ENCODE data around the gene PCDH9. TPM values are rescaled to one million over a fixed set of nuclear protein-coding genes. Genes with fewer than 3 reads are reported as not detected.

The PCDH9 gene
- total RNA-seq, 1 donor from 2014 or later, result 3.7 TPM

DNA sequence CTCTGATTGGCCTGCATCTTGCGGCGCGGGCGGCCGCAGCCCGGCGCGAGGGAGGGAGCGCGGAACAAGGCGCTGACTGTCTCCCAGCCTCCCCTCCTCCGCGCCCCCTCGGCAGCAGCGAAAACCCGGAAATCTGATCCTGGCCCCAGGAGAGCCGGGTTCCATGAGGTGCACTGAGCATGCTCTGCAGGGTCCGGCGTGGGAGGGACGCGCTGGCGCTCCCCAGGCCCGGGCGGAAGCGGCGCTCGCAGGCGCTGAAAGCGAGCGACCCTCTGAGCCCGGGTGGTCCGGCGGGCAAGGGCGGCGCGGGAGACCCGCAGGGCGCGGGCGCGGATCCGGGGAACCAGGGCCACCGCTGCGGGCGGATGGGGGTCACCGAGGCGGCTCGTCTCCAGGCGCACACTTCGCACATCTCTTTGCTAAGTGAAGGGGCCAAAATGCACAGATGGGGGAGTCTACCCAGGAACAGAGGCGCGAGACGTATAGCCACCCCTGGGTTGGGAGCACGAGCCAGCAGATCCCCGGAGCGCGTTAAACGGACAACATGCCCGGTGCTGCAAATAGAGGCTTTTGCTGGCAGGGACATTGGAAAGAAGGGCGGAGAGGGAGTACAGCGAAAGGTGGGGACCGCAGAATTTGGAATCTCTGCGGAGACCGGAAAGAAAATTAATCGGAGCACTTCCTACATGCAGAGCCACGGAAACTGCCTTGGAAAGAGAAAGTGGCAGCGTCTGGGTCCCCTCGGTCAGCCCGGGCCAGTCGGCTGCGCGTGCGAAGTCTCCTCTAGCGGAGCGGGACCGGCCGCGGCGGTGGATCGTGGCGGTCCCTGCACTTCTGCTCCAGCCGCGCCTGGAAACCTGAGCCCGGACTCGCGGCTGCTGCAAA, 510 bp upstream of the PCDH9 start:
- peak overlapping the region; percentile 83 for H3K27ac ChIP-seq
- TF ChIP-seq POLR2AphosphoS5 (IDR thresholded peaks at IDR 0.05; ENCODE audit: insufficient read depth in 1 of 2, low read depth in 1 of 2) (peak; percentile 41 to 88), POLR2A (IDR thresholded peaks at IDR 0.05) (peak in 1 of 2 donors; percentile 11)
- TF ChIP-seq, protein P1, sequence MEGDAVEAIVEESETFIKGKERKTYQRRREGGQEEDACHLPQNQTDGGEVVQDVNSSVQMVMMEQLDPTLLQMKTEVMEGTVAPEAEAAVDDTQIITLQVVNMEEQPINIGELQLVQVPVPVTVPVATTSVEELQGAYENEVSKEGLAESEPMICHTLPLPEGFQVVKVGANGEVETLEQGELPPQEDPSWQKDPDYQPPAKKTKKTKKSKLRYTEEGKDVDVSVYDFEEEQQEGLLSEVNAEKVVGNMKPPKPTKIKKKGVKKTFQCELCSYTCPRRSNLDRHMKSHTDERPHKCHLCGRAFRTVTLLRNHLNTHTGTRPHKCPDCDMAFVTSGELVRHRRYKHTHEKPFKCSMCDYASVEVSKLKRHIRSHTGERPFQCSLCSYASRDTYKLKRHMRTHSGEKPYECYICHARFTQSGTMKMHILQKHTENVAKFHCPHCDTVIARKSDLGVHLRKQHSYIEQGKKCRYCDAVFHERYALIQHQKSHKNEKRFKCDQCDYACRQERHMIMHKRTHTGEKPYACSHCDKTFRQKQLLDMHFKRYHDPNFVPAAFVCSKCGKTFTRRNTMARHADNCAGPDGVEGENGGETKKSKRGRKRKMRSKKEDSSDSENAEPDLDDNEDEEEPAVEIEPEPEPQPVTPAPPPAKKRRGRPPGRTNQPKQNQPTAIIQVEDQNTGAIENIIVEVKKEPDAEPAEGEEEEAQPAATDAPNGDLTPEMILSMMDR (IDR thresholded peaks at IDR 0.05), result no peak
- no peaks in the 10 kb centered on the region for H3K9me3 ChIP-seq
- intact Hi-C loops (cut with DNase I), result no loop called here
- no peaks in the 10 kb centered on the region for H3K36me3 ChIP-seq
- peak overlapping the region; percentile 68 for H3K4me3 ChIP-seq
- DNase-seq (ENCODE audit: extremely low spot score in 2 of 2), result peak in 1 of 2 donors; percentile 96
- H3K4me1 ChIP-seq, result peaks cover 14% of the 10 kb centered on the region
- H3K27me3 ChIP-seq, result no peaks in the 10 kb centered on the region

DNA sequence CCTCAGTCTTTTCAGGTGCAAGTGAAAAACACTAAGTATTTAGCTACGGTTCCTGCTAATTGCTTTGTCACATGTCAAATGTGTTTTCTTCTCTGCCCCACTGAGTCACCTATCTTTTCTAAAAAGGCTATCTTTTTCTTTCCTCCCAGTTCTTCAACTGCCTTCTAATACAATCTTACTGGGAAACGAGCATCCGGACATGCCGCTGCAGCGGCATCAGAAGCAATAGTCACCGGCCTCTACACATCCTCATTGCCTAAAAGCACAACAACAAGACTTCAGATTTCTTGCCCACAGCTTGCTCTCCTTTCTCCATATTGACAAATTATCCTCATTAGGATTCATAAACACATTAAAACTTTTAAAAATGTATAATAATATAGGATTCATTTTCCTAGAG, 1.2 kb downstream of the PCDH9 start:
- H3K27me3 ChIP-seq, result no peaks in the 10 kb centered on the region
- DNase-seq (ENCODE audit: extremely low spot score in 2 of 2), result no peak
- TF ChIP-seq, protein P1 (IDR thresholded peaks at IDR 0.05), result no peak
- TF ChIP-seq POLR2A (IDR thresholded peaks at IDR 0.05) (no peak), POLR2AphosphoS5 (IDR thresholded peaks at IDR 0.05; ENCODE audit: insufficient read depth in 1 of 2, low read depth in 1 of 2) (no peak)
- peaks cover 14% of the 10 kb centered on the region for H3K4me1 ChIP-seq
- no peak overlapping the region for H3K27ac ChIP-seq
- intact Hi-C loops (cut with DNase I), result no loop called here
- H3K9me3 ChIP-seq, result no peaks in the 10 kb centered on the region
- H3K4me3 ChIP-seq, result peak overlapping the region; percentile 68
- no peaks in the 10 kb centered on the region for H3K36me3 ChIP-seq

DNA sequence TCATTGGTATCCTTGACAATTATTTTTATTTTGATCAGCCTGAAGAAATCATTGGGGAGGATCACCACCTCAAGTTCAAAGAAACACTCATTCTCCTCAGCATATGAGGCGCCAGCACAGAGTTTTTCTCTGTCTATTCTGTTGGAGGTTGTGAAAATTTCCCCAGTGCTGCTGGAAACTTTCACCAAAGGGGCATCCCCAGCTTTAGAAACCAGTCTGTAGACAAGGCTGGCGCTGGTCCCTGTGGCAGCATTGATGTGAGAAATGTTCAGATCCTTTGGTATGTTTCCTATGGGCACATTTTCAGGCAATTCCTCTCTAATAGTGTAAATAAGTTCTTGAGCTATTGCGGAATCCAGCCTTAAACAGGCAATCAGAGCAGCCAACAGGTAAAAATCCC, 2.1 kb downstream of the PCDH9 start:
- peaks cover 14% of the 10 kb centered on the region for H3K4me1 ChIP-seq
- H3K4me3 ChIP-seq, result peak overlapping the region in 1 of 2 donors; percentile 4
- H3K36me3 ChIP-seq, result no peaks in the 10 kb centered on the region
- no peak for TF ChIP-seq POLR2A (IDR thresholded peaks at IDR 0.05)
- TF ChIP-seq, protein P1 (IDR thresholded peaks at IDR 0.05), result no peak
- TF ChIP-seq POLR2AphosphoS5 (IDR thresholded peaks at IDR 0.05; ENCODE audit: insufficient read depth in 1 of 2, low read depth in 1 of 2), result no peak
- no peak overlapping the region for H3K27ac ChIP-seq
- H3K9me3 ChIP-seq, result no peaks in the 10 kb centered on the region
- no peaks in the 10 kb centered on the region for H3K27me3 ChIP-seq
- intact Hi-C loops (cut with DNase I), result no loop called here
- DNase-seq (ENCODE audit: extremely low spot score in 2 of 2), result no peak

DNA sequence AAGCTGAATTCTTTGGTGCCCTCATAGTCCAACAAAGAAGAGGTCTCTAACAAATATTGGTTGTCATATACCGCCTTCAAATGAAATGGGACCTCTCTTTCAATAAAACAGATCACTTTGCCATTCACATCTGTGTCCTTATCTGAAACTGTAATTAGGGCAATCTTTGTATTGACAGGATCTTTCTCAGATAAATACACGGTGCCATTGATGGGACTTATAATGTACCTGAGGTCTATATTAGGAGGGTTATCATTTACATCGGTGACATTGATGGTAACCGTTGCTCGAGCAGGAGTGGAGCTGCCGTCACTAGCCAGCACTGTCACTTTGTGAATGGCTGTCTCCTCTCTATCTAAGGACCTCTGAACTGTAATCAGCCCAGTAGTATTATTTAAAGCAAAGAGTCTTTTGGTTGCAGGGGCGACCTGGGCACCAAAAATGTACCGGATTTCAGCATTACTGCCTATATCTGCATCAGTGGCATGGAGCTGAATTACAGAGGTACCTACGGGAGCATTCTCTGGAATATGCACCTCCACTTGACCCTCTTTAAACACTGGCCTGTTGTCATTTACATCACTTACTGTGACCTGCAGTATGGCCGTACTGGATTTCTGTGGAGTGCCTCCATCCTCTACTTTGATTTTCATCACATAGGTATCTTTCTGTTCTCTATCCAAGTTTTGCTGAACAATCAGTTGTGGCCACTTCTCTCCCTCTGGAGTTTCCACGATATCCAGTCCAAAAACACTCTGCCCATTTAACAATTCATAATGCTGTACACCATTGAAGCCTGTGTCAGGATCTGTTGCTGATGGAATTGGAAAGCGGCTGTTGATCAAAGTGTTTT, 2.8 kb downstream of the PCDH9 start:
- Histone ChIP-seq H3K27me3 (no peaks in the 10 kb centered on the region), H3K36me3 (no peaks in the 10 kb centered on the region), H3K27ac (no peak overlapping the region), H3K4me3 (peak overlapping the region in 1 of 2 donors; percentile 4), H3K9me3 (no peaks in the 10 kb centered on the region), H3K4me1 (peaks cover 14% of the 10 kb centered on the region)
- DNase-seq (ENCODE audit: extremely low spot score in 2 of 2), result no peak
- intact Hi-C loops (cut with DNase I), result no loop called here
- TF ChIP-seq POLR2A (IDR thresholded peaks at IDR 0.05), result no peak
- TF ChIP-seq, protein P1 (IDR thresholded peaks at IDR 0.05), result no peak
- TF ChIP-seq POLR2AphosphoS5 (IDR thresholded peaks at IDR 0.05; ENCODE audit: insufficient read depth in 1 of 2, low read depth in 1 of 2), result no peak
